HL-60 (cell line): ENCODE data around the gene ACP4.

Experiments used
- CTCF ChIP-seq: IDR thresholded peaks from one replicate; pipeline ENCODE4 v1.5.1; 2011; ENCODE audit warnings: low read length, control low read depth, inconsistent platforms; ENCODE audit not compliant: insufficient read depth
- GABPA ChIP-seq: IDR thresholded peaks from 2 replicates; pipeline ENCODE4 v1.6.1; 2012; ENCODE audit warnings: low read depth

GRCh38 chr19:50785329-50785728 lies 4.9 kb upstream of the ACP4 start:
- no peak for TF ChIP-seq GABPA
- TF ChIP-seq CTCF, result no peak
